ENCODE data around the gene ZC2HC1C.

ZC2HC1C gene, protein sequence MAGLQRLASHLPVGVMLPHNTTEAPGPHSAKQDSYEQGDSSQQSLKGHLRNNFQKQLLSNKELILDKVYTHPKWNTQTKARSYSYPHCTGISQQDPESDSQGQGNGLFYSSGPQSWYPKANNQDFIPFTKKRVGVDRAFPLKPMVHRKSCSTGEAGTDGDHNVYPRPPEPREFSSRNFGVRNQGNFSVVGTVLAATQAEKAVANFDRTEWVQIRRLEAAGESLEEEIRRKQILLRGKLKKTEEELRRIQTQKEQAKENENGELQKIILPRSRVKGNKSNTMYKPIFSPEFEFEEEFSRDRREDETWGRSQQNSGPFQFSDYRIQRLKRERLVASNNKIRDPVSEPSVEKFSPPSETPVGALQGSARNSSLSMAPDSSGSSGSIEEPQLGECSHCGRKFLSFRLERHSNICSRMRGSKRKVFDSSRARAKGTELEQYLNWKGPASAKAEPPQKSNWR

DNA sequence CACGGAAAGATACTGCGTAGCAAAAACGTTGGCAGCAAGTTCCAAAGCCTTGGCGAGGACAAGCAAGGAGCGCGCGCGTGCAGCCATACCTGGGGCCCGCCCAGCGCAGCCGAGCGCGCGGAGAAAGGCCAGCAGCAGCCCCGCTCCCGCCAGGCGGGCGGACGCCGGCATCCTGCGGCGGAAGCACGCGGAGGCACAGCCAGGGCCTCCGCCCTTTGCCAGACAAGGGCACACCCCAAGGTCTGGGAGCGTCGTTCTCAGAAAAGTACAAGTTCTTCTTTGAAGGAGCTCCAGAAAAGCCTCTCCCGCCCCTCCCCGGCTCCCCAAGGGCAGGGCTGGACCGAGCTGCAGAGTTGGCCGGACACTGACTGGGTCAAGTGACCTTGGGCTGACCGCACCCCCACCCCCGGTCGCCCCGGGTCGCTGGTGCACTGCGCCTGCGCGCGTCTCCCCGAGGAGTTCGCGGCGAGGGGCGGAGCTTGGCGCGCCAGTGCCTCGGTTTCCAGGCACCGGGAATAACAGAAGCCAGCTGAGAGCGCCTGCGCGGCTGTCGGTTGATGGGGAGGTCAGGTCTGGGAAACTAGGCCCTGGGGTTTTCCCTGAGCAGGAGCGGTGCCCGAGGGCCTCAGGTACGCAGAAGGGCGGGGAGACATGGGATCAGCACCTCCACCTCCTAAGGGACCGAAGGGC lies at the start of gene ZC2HC1C:
TSS of gene ZC2HC1C (plus strand) at position 521 of the 690 bp plus-strand sequence. CDS start 933 bp downstream, outside the sequence.
- peak; percentile 12 for DNase-seq (ENCODE audit: low read depth)

GRCh38 chr14:75022655-75023054 lies 46.8 kb upstream of the ZC2HC1C start:
- DNase-seq (ENCODE audit: low read depth) = no peak

- no peak for DNase-seq (ENCODE audit: low read depth)
Observed at GRCh38 chr14:75023108-75023507, 46.3 kb upstream of the ZC2HC1C start.

GRCh38 chr14:75025082-75025481 lies 44.4 kb upstream of the ZC2HC1C start:
- DNase-seq (ENCODE audit: low read depth) = no peak

- no peak for DNase-seq (ENCODE audit: low read depth)
Observed at GRCh38 chr14:75025876-75026275, 43.6 kb upstream of the ZC2HC1C start.

DNA sequence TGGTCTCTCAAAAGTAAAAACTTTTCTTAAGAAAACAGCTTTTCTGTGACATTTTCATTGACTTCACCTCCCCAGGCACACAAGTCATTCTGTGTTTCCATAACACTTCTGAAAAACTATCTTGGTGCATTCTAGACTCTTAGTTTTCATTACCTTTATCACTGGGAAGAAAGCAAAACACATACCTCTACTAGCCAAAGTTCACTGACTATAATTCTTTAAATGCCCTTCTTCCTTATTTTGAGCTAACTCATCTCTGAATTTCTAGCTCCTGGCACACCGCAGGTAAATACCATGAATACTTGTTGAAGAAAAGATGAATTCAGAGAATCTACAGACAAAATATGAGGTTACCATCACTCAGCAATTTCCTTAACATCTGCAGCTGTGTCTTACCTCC lies 39.3 kb upstream of the ZC2HC1C start:
- DNase-seq (ENCODE audit: low read depth) = no peak

DNA sequence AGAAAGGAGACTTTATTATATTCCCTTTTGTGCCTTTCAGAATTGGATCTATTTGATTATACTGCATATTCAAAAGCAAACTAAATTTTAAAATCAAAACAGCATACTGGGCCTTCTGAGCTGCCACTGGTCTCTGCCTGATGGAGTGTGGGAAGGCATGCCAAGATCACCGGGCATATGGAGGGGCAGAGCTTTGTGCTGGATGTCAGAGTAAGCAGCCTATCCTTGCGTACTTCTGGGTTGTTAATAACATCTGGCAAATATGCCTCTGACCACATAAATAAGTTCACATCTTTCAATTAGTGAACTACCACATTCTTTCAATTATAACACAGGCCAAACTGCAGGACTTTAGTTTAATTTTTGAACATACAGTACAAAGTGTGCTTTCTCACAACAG lies 36.5 kb upstream of the ZC2HC1C start:
- DNase-seq (ENCODE audit: low read depth) = no peak

- no peak for DNase-seq (ENCODE audit: low read depth)
Observed at GRCh38 chr14:75040507-75040906, 28.9 kb upstream of the ZC2HC1C start.

DNA sequence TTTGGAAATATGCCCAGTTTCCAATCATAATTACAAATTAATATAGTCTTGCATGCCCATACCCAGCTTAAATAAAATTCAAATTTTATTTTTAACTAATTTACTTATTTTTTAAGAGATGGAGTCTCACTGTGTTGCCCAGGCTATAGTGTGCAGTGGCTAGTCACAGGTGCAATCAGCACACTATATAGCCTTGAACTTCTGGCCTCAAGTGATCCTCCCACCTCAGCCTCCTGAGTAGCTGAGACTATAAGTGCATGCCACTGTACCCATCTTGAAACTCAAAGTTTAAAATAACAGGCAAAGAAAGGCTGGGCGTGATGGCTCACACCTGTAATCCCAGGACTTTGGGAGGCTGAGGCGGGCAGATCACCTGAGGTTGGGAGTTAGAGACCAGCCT lies 28.5 kb upstream of the ZC2HC1C start:
- no peak for DNase-seq (ENCODE audit: low read depth)

DNA sequence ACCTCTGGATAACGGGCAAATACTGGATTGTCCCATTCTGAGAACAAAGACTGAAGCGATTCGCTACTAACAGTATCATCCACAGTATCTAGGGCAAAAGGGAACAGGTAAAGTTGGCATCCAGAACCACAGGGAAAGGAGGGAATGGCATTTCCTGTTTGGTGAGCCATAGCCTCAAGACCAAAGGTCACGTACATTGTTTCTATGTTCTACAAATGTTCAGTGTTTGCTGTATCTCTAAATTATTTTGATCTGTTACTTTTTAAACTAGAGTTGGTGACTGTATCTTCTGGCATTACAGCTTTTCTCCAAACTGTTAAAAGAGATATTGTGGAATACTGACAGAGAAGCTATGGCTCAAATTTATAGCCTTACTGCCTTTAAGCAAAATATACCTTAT lies 27.8 kb upstream of the ZC2HC1C start:
- DNase-seq (ENCODE audit: low read depth) = no peak

DNA sequence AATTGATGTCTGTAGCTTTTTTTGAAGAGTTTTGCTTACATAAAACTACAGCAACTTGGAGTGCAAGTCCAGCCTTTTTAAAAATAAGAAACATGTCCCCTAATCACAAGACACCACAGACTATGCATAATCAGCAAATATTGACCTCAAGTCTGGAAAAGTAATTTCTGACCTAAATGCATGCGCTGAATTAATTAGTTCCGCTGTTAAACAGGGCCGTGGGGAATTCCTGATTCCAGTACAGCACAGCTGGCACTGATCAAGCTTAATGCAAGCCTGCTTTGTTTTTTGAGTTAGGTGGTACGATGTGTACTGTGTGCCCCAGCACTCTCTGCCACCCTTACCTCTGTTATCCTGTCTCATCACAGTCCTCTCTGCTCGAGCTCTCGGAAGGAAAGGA lies 27.4 kb upstream of the ZC2HC1C start:
- DNase-seq (ENCODE audit: low read depth) = no peak

DNA sequence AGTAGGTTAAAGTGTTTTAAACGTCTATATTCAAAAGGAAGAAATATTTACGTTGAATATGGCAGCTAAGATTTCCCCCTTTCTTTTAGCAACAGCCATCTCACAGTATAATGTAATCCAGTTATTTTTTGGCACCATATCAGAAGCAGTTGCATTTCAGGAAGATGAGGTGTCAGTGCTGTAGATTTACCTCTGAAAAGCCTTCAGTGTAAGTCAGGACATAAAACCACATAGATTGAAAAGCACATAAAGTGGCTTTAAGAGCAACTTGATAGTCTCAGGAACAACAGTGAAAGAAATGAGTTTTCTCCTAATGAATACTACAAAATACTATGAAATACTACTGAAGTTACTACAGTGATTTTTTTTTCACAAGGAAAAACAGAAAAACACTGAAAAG lies 25.1 kb upstream of the ZC2HC1C start:
- no peak for DNase-seq (ENCODE audit: low read depth)

GRCh38 chr14:75044752-75045151 lies 24.7 kb upstream of the ZC2HC1C start:
- DNase-seq (ENCODE audit: low read depth) = no peak

- no peak for DNase-seq (ENCODE audit: low read depth)
Observed at GRCh38 chr14:75046275-75046674, 23.2 kb upstream of the ZC2HC1C start.

- no peak for DNase-seq (ENCODE audit: low read depth)
Observed at GRCh38 chr14:75046899-75047298, 22.5 kb upstream of the ZC2HC1C start.

DNA sequence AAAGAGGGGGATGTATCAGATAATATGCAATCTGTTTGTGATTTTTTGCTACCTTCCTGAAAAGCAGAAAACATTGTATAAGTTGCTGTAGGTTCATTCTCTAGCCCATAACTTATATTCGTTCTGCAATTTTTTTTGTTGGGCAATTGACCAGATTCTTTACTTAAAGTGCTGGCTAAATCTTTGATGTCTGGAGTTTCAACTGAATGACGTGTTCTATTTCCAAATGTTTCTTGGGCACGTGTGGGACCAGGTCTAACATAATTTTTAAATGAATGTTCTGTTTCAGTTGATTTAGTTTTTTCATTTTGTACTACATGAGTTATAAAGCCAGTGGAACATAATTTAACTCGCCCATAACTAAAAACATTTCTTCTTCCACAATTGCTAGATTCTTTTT lies 21.9 kb upstream of the ZC2HC1C start:
- no peak for DNase-seq (ENCODE audit: low read depth)

- no peak for DNase-seq (ENCODE audit: low read depth)
Observed at GRCh38 chr14:75048101-75048500, 21.3 kb upstream of the ZC2HC1C start.

- DNase-seq (ENCODE audit: low read depth) = no peak
Observed at GRCh38 chr14:75049136-75049535, 20.3 kb upstream of the ZC2HC1C start.

DNA sequence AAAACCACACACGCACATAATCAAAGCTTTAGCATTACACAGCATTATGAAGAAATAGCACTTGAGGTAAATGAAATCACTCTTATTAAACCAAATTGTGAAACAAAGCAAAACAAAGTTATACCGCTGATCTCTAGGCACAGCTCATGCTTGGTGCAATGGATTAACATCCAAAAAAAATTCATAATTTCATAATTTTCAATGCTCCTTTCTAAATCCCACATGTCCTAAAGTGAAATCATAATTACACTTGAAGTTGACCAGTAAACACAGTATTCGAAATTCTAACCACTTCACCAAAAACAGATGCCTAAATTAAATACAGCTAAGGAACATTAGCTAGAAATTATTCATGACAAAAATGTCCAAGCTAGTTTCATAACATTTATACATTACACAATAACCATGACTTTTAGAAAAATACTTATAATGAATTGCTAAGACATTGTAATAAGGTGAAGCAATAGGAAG lies 19.7 kb upstream of the ZC2HC1C start:
- no peak for DNase-seq (ENCODE audit: low read depth)

DNA sequence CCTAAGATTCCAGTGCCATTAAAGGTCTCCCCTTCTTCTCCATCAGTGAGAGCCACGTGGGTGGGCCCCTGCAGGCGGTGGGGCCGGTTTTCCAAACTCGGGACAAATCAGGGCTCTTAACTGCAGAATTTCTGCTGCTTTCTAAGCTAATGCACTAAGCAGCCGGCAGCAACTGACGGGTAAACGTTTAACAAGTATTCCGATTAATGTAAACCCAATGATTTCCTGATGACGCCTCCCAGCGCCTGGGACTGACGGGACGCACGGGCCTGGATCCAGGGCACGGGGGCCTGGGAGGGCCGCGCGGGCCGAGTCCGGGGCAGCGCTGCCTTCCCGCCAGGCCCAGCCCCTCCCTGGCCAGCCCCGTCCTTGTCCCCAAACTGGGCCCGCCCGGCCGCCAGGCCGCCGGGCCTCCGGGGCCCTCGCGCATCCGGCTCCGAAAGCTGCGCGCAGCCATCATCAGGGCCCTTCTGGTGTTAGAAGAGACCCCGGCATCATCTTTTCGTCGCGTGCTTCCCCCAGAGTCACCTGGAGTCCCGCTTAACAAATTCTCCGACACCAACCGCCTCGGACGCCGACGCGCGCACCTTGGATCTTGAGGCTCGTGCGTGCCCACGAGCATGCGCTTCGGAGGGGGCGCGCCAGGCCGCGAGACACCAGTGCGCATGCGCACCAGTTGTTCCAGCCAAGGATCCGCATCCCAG lies 18.4 kb upstream of the ZC2HC1C start, which contains the start of gene MLH3:
TSS of gene MLH3 (minus strand) at position 616 of the 704 bp plus-strand sequence. CDS start 1,812 bp downstream, outside the sequence.
- DNase-seq (ENCODE audit: low read depth) = peak; percentile 65

DNA sequence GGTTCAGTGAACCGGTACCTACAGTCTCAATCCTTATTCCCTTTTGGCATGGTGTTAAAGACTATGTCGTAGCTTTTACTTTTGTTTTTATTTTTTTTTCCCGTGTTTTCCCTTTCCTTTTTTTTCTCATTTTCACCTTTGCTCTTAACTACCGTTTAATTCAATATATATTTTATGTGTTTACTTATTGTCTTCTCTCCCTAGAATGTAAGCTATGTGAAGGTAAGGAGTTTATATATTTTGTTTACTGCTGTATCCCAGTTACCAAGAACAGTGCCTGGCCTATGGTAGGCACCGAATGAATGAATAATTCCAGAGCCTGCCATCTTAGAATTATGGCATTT lies 17.9 kb upstream of the ZC2HC1C start:
- DNase-seq (ENCODE audit: low read depth) = no peak

DNA sequence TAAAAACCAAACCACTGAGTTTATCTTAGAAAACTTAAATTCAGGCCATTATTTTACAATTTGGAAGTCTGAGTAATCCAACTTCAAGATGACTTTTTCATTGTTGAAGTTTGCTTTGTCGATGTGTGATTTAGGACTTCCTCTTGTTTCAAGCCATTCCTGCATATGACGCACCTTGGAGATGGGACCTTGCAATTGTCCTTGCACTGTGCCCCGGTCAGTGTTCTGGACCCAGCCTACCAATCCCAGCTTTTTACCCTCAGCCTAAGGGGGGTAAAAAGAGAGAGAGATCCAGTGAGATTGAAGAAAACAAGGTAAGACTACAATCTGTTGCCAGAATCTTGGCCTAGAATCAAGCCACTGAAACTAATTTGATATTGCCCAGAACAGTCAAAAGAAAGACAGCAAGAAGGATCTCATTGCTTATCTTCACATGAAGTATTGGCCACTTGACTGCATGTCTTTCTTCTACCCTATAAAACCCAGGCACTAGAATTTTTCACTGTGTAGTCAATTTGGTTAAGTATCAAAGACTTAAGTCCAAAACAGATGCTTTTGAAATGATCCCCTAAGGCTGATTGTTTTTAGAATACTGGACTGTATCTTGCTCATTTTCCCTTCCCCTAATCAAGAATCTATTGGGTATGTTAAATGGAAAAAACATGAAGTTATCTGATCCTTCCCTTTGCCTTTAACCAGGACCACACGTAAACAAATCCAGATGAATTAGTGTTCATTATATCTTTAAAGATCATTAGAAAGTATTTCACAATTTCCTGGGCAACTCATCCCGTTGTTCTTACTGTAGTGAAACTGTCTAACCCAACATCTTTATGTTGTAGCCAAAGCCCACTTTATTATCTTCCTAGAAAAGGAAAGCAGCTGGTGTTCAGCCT lies 15.8 kb upstream of the ZC2HC1C start:
- no peak for DNase-seq (ENCODE audit: low read depth)
